Measurements from ENCODE around the gene STARD8. TPM values are rescaled to one million over a fixed set of nuclear protein-coding genes. Genes with fewer than 3 reads are reported as not detected.
"Not testable (repeated sequence)": the region's sequence is repeated elsewhere in the genome, so short reads cannot be mapped to it uniquely, and the experiment has no call there.

STARD8 gene, protein sequence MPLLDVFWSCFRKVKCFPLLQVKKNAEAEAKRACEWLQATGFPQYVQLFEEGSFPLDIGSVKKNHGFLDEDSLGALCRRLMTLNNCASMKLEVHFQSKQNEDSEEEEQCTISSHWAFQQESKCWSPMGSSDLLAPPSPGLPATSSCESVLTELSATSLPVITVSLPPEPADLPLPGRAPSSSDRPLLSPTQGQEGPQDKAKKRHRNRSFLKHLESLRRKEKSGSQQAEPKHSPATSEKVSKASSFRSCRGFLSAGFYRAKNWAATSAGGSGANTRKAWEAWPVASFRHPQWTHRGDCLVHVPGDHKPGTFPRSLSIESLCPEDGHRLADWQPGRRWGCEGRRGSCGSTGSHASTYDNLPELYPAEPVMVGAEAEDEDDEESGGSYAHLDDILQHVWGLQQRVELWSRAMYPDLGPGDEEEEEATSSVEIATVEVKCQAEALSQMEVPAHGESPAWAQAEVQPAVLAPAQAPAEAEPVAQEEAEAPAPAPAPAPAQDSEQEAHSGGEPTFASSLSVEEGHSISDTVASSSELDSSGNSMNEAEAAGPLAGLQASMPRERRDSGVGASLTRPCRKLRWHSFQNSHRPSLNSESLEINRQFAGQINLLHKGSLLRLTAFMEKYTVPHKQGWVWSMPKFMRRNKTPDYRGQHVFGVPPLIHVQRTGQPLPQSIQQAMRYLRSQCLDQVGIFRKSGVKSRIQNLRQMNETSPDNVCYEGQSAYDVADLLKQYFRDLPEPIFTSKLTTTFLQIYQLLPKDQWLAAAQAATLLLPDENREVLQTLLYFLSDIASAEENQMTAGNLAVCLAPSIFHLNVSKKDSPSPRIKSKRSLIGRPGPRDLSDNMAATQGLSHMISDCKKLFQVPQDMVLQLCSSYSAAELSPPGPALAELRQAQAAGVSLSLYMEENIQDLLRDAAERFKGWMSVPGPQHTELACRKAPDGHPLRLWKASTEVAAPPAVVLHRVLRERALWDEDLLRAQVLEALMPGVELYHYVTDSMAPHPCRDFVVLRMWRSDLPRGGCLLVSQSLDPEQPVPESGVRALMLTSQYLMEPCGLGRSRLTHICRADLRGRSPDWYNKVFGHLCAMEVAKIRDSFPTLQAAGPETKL
- polyA plus RNA-seq (2011; rRNA removed) (1.3 and 1.6 TPM in 2 replicates), polyA minus RNA-seq (2011; rRNA and poly(A)+ RNA removed) (2.6 and 3.4 TPM in 2 replicates)

DNA sequence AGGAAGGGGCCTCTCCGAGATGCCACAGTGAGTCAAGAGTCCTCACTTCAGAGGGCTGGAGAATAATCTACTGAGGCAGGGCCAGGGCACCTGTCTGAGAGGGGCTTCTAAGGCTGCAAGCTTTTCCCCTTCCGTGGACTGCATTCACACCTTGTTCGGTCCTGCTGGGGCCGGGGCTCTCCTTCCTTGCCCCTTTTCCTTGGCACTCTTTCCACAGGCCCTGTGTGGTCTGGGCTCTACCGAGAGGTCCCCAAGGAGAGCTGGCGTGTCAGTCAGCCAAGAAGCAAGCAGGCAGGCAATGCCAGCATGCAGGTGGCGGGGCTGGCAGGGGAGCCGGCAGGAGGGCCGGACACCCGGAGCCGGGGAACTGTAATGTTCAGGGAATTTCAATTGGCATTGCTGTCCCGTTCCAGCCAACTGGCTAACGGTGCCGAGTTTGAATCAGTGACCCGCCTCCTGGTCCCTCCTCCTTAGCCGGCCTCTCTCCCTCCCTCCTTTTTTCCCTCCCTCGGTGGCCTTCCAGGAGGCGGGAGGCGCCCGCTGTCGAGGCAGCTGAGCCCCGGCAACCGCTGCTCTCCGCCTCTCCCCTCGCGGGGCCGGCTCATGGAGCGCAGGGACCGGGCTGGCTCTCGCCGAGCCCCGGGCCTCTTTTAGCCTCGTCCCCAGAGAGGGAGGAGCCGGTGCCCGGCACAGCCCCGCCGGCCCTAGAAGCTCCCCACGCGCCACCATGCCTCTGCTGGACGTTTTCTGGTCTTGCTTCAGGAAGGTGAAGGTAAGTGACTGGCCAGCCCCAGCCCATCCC, at the start of gene STARD8:
Gene STARD8 (plus strand): TSS at position 511 of the 802 bp plus-strand sequence. CDS start 217 bp downstream, at position 728.
- no peak within 1 kb of the TSS for H3K27ac ChIP-seq (ENCODE audit: low read depth, low read length)
- ChIA-PET POLR2A (interaction anchor here (0.9 kb wide), 1 partner anchor 24 kb away, joined by 3 read pairs; no protein-coding TSS in a partner anchor), CTCF (interaction anchor here (1.1 kb wide), 1 partner anchor 11 kb away, joined by 4 read pairs; no protein-coding TSS in a partner anchor)
- no peak for DNase-seq (ENCODE audit: low read depth, low spot score)
- no peaks in the 10 kb centered on the region for H3K9me3 ChIP-seq (ENCODE audit: control insufficient read depth, insufficient read depth, low read length)
- H3K27me3 ChIP-seq (ENCODE audit: control insufficient read depth, insufficient read depth, low read length): no peaks in the 10 kb centered on the region
- TF ChIP-seq, protein P1, sequence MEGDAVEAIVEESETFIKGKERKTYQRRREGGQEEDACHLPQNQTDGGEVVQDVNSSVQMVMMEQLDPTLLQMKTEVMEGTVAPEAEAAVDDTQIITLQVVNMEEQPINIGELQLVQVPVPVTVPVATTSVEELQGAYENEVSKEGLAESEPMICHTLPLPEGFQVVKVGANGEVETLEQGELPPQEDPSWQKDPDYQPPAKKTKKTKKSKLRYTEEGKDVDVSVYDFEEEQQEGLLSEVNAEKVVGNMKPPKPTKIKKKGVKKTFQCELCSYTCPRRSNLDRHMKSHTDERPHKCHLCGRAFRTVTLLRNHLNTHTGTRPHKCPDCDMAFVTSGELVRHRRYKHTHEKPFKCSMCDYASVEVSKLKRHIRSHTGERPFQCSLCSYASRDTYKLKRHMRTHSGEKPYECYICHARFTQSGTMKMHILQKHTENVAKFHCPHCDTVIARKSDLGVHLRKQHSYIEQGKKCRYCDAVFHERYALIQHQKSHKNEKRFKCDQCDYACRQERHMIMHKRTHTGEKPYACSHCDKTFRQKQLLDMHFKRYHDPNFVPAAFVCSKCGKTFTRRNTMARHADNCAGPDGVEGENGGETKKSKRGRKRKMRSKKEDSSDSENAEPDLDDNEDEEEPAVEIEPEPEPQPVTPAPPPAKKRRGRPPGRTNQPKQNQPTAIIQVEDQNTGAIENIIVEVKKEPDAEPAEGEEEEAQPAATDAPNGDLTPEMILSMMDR (IDR thresholded peaks at IDR 0.05; ENCODE audit: low read depth, low read length): peak; percentile 9; the same call in 1 of the 2 replicates
- H3K4me3 ChIP-seq (ENCODE audit: low read depth, low read length): peak within 1 kb of the TSS; percentile 48

DNA sequence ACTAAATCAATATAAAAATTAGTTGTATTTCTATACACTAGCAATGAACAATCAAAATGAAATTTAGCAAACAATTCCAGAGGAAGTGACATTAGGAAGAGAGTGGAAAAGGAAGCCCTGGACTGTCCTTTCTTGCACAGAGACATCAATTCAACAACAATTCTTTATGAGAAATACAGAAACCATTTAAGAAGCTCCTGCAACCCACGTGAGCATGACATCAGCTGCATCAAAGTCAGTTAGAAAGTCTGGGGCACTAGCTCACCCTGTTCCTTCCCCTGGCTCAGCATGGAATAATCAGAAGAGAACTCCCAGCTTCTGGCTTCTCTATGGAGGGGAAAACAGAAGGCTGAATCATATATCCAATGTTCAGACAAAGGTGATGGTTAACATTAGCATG, 48.6 kb upstream of the STARD8 start:
- TF ChIP-seq, protein P1 (IDR thresholded peaks at IDR 0.05; ENCODE audit: low read depth, low read length): no peak
- DNase-seq (ENCODE audit: low read depth, low spot score): no peak
- no peaks in the 10 kb centered on the region; the same call in 1 of the 2 replicates for H3K9me3 ChIP-seq (ENCODE audit: control insufficient read depth, insufficient read depth, low read length)
- ChIA-PET POLR2A (no interaction called here), CTCF (interaction anchor here (0.7 to 2.8 kb wide), 11 partner anchors 10 to 131 kb away, joined by 3 to 27 read pairs (median 6); no protein-coding TSS in a partner anchor)
- no peak overlapping the region for H3K27ac ChIP-seq (ENCODE audit: low read depth, low read length)
- H3K27me3 ChIP-seq (ENCODE audit: control insufficient read depth, insufficient read depth, low read length): no peaks in the 10 kb centered on the region
- H3K4me3 ChIP-seq (ENCODE audit: low read depth, low read length): no peak overlapping the region

DNA sequence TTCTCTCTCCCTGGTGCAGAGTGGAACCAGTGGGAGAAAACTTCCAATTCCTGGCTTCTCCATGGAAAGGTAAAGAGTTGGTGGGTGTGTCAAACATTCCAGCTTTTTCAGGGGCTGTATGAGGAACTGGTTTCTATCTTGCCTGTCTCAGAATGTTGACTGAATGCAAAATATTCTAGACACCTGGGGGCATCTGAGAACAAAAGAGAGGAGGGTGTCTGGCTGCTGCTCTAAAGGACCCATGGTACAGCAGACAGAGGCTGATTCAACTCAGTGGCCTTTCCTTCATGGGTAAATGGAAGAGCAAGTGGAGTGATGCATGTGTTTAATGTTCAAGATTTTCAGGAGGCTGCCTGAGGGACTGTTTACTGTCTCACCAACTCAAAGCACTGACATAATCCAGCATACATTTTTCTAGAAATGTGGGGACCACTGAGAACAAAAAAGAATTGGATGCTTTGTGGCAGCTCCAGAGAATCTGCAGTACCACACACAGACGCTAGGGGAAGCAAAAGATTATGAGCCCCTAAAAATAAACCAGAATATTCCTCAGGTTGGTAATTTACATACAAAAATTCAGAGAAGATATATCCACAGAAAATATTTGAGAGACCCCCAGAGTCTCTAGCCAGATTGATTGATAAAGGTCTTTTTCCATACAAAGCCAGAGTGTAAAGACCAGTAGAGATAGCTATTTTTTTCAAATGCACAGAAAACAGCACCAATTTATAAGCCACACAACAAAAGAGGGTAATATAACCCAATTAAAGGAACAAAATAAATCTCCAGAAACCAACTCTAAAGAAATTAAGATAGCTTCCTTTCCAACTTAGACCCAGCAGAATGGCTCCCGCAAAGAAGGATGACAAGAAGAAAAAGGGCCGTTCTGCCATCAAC, 48.0 kb upstream of the STARD8 start:
- CTCF ChIA-PET: interaction anchor here (0.6 to 2.8 kb wide), 20 partner anchors 8 to 132 kb away, joined by 3 to 27 read pairs (median 3); no protein-coding TSS in a partner anchor
- TF ChIP-seq, protein P1 (IDR thresholded peaks at IDR 0.05; ENCODE audit: low read depth, low read length): peak; percentile 75
- Histone ChIP-seq H3K4me3 (ENCODE audit: low read depth, low read length) (no peak overlapping the region), H3K27ac (ENCODE audit: low read depth, low read length) (no peak overlapping the region), H3K27me3 (ENCODE audit: control insufficient read depth, insufficient read depth, low read length) (no peaks in the 10 kb centered on the region), H3K9me3 (ENCODE audit: control insufficient read depth, insufficient read depth, low read length) (no peaks in the 10 kb centered on the region; the same call in 1 of the 2 replicates)
- POLR2A ChIA-PET: no interaction called here
- no peak for DNase-seq (ENCODE audit: low read depth, low spot score)

DNA sequence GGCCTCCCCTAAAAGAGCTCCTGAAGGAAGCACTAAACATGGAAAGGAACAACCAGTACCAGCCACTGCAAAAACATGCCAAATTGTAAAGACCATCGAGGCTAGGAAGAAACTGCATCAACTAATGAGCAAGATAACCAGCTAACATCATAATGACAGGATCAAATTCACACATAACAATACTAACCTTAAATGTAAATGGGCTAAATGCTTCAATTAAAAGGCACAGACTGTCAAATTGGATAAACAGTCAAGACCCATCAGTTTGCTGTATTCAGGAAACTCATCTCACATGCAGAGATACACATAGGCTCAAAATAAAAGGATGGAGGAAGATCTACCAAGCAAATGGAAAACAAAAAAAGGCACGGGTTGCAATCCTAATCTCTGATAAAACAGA, 43.2 kb upstream of the STARD8 start:
- H3K9me3 ChIP-seq (ENCODE audit: control insufficient read depth, insufficient read depth, low read length); H3K27ac ChIP-seq (ENCODE audit: low read depth, low read length); DNase-seq (ENCODE audit: low read depth, low spot score); POLR2A ChIA-PET; H3K27me3 ChIP-seq (ENCODE audit: control insufficient read depth, insufficient read depth, low read length); H3K4me3 ChIP-seq (ENCODE audit: low read depth, low read length); CTCF ChIA-PET: not testable (repeated sequence)

DNA sequence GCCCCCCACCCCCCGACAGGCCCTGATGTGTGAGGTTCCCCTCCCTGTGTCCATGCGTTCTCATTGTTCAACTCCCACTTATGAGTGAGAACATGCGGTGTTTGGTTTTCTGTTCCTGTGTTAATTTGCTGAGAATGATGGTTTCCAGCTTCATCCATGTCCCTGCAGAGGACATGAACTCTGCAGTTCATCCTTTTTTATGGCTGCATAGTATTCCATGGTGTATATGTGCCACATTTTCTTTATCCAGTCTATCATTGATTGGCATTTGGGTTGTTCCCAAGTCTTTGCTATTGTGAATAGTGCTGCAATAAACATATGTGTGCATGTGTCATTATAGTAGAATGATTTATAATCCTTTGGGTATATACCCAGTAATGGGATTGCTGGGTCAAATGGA, 32.7 kb upstream of the STARD8 start:
- H3K27me3 ChIP-seq (ENCODE audit: control insufficient read depth, insufficient read depth, low read length); H3K27ac ChIP-seq (ENCODE audit: low read depth, low read length); POLR2A ChIA-PET; H3K4me3 ChIP-seq (ENCODE audit: low read depth, low read length); CTCF ChIA-PET; DNase-seq (ENCODE audit: low read depth, low spot score); H3K9me3 ChIP-seq (ENCODE audit: control insufficient read depth, insufficient read depth, low read length): not testable (repeated sequence)
